Right atrium auricular region (tissue), 2 donors: ENCODE data around the gene PPP1R18. TPM values are rescaled to one million over a fixed set of nuclear protein-coding genes. Genes with fewer than 3 reads are reported as not detected.
A peak's percentile ranks its signal among the peaks of the same experiment; 100 is the strongest.
"Not testable (repeated sequence)": the region's sequence is repeated elsewhere in the genome, so short reads cannot be mapped to it uniquely, and the experiment has no call there.

Experiments
- DNase-seq: peaks from one replicate; pipeline ENCODE4 v3.0.0-alpha.2; 2019; ENCODE audit warnings: low spot score
- H3K27ac ChIP-seq, 2 donors: fragments of 200-600 bp; sonication (generic); 1 replicate in 1 of 2; 2 replicates in 1 of 2; pipeline ENCODE4 v1.5.1; 2016 to 2019
- H3K27me3 ChIP-seq, 2 donors: fragments of 200-600 bp; sonication (generic); one replicate each; pipeline versions ENCODE4 v1.5.1 to v1.6.0; 2017 to 2019
- H3K36me3 ChIP-seq: fragments of 200-600 bp; sonication (generic); one replicate; pipeline ENCODE4 v1.5.1; 2016
- H3K4me1 ChIP-seq, 2 donors: fragments of 200-600 bp; sonication (generic); one replicate each; pipeline versions ENCODE4 v1.5.1 to v1.6.0; 2017 to 2019
- H3K4me3 ChIP-seq, 2 donors: fragments of 200-600 bp; sonication (generic); 1 replicate in 1 of 2; 2 replicates in 1 of 2; pipeline ENCODE4 v1.5.1; 2017 to 2019; ENCODE audit warnings: mild to moderate bottlenecking in 1 of 2, moderate library complexity in 1 of 2
- H3K9me3 ChIP-seq, 2 donors: fragments of 200-600 bp; sonication (generic); one replicate each; pipeline ENCODE4 v1.5.1; 2019
- CTCF ChIP-seq, 2 donors: fragments of 200-600 bp; sonication (generic); IDR thresholded peaks; one replicate each; pipeline ENCODE4 v1.5.1; 2019; ENCODE audit warnings: antibody characterized with exemption in 2 of 2
- total RNA-seq, 2 donors: library from RNA; depleted of rRNA; stranded (reverse); fragments of >200 nt; gene quantifications; one replicate each; pipeline ENCODE4 v1.1.0, GENCODE V29; 2016

PPP1R18 gene
- total RNA-seq, 2 donors from 2014 or later, result 17.5 to 33.2 TPM

GRCh38 chr6:30727920-30728553 lies 41.6 kb upstream of the PPP1R18 start:
- Histone ChIP-seq H3K4me1 (peaks cover 0 to 36% of the 10 kb centered on the region in 2 donors), H3K27me3 (no peaks in the 10 kb centered on the region), H3K9me3 (no peaks in the 10 kb centered on the region), H3K4me3 (no peak overlapping the region), H3K27ac (no peak overlapping the region), H3K36me3 (peaks cover 95% of the 10 kb centered on the region)
- TF ChIP-seq CTCF (IDR thresholded peaks at IDR 0.05), result no peak
- DNase-seq, result no peak

DNA sequence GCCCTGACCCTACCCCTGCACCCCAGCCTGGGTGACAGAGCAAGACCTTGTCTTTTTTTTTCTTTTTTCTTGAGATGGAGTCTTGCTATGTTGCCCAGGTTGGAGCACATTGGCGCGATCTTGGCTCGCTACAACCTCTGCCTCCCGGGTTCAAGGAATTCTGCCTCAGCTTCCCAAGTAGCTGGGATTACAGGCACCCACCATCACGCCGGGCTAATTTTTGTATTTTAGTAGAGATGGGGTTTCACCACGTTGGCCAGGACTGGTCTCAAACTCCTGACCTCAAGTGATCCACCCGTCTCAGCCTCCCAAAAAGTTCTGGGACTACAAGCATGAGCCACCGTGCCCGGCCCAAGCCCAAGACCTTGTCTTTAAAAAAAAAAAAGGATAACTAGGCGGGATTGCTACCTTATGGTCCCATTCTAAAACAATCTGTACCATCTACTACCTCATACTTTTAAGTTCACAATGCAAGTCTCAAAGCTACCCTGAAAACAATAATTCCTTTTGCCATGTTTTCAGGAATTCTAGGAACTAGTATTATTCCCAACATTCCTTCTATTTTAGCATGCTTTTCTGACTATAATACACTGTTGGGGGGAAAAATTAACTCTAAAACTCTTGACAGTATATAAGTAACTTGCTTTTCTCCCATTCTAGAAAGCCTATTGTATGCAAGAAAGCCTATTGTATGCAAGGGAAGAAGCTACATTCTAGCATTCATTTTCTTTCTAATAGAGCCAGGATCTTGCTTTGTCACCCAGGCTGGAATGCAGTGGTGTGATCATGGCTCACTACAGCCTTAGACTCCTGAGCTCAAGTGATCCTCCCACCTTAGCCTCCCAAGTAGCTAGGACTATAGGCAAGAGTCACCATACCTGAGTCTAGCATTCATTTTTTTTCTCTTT lies 40.3 kb upstream of the PPP1R18 start:
- no peak for DNase-seq
- H3K9me3 ChIP-seq, result no peaks in the 10 kb centered on the region
- no peak overlapping the region for H3K27ac ChIP-seq
- peaks cover 92% of the 10 kb centered on the region for H3K36me3 ChIP-seq
- no peaks in the 10 kb centered on the region for H3K27me3 ChIP-seq
- TF ChIP-seq CTCF (IDR thresholded peaks at IDR 0.05), result no peak
- H3K4me3 ChIP-seq, result no peak overlapping the region
- H3K4me1 ChIP-seq, result peaks cover 0 to 49% of the 10 kb centered on the region in 2 donors

DNA sequence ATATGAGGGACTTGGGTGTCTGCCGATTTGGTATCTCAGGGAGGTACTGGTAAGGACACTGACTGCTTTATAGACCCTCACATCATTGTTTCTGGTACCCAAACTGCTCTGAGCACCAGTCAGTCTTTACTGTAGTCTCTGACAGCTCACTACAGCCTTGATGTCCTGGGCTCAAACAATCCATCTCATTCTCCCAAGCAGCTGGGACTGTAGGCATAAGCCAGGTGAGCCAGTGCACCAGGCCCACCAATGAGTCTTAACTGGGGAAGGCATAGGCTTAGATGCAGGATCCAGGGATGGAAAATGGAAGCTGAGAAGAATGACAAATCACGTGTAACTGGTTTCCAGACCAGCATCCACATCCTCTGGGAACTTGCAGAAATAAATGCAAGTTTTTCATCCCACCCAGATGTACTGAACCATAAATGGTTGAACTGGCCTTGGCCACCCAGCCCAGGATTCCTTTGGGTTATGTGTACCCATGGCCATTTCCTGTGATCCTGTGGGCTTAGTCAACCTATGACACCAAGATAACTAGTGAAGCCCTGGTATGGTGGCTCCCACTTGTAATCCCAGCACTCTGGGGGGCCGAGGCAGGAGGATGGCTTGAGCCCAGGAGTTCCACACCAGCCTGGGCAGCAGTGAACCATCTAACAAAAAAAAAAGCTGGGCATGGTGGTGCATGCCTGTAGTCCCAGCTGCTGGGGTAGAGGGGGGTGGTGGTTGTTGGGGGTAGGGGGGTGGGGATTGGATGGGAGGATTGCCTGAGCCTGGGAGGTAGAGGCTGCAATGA lies 39.5 kb upstream of the PPP1R18 start:
- no peak overlapping the region for H3K4me3 ChIP-seq
- no peaks in the 10 kb centered on the region for H3K9me3 ChIP-seq
- peaks cover 0 to 49% of the 10 kb centered on the region in 2 donors for H3K4me1 ChIP-seq
- H3K27ac ChIP-seq, result no peak overlapping the region
- no peaks in the 10 kb centered on the region for H3K27me3 ChIP-seq
- TF ChIP-seq CTCF (IDR thresholded peaks at IDR 0.05), result no peak
- DNase-seq, result no peak
- peaks cover 86% of the 10 kb centered on the region for H3K36me3 ChIP-seq

DNA sequence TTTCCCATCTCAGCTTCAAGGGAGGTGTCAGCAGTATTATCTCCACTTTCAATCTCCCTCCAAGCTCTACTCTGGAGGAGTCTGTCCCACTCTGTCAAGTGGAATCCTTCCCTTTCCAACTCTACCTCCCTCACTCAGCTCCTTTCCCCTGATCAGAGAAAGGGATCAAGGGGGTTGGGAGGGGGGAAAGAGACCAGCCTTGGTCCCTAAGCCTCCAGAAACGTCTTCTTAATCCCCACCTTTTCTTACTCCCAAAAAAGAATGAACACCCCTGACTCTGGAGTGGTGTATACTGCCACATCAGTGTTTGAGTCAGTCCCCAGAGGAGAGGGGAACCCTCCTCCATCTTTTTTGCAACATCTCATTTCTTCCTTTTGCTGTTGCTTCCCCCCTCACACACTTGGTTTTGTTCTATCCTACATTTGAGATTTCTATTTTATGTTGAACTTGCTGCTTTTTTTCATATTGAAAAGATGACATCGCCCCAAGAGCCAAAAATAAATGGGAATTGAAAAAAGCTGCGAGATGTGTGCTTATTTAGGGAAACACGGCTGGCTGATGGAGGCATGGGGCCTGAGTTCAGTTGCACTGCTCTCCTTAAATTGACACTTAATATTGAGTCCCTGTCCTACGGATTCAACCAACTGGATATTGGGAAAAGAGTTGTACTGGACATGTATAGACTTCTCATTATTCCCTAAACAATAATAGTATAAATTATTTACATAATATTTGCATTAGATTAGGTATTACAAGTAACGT lies 38.6 kb upstream of the PPP1R18 start:
- no peak overlapping the region for H3K4me3 ChIP-seq
- H3K9me3 ChIP-seq, result no peaks in the 10 kb centered on the region
- peaks cover 0 to 41% of the 10 kb centered on the region in 2 donors for H3K4me1 ChIP-seq
- no peak for TF ChIP-seq CTCF (IDR thresholded peaks at IDR 0.05)
- H3K36me3 ChIP-seq, result peaks cover 77% of the 10 kb centered on the region
- H3K27ac ChIP-seq, result peak overlapping the region in 1 of 2 donors; percentile 4
- no peaks in the 10 kb centered on the region for H3K27me3 ChIP-seq
- DNase-seq, result no peak

DNA sequence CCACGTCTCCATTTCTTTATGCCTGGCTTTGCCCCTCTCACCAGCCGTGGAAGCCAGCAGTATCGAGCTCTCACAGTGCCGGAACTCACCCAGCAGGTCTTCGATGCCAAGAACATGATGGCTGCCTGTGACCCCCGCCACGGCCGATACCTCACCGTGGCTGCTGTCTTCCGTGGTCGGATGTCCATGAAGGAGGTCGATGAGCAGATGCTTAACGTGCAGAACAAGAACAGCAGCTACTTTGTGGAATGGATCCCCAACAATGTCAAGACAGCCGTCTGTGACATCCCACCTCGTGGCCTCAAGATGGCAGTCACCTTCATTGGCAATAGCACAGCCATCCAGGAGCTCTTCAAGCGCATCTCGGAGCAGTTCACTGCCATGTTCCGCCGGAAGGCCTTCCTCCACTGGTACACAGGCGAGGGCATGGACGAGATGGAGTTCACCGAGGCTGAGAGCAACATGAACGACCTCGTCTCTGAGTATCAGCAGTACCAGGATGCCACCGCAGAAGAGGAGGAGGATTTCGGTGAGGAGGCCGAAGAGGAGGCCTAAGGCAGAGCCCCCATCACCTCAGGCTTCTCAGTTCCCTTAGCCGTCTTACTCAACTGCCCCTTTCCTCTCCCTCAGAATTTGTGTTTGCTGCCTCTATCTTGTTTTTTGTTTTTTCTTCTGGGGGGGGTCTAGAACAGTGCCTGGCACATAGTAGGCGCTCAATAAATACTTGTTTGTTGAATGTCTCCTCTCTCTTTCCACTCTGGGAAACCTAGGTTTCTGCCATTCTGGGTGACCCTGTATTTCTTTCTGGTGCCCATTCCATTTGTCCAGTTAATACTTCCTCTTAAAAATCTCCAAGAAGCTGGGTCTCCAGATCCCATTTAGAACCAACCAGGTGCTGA lies 37.6 kb upstream of the PPP1R18 start:
- Histone ChIP-seq H3K36me3 (peaks cover 67% of the 10 kb centered on the region), H3K4me1 (peaks cover 0 to 49% of the 10 kb centered on the region in 2 donors), H3K27ac (peak overlapping the region in 1 of 2 donors; percentile 35)
- DNase-seq, H3K27me3 ChIP-seq, H3K9me3 ChIP-seq, H3K4me3 ChIP-seq: not testable (repeated sequence)

GRCh38 chr6:30723159-30723842 lies 36.9 kb upstream of the PPP1R18 start:
- Histone ChIP-seq H3K4me1 (peaks cover 0 to 55% of the 10 kb centered on the region in 2 donors), H3K36me3 (peaks cover 62% of the 10 kb centered on the region)
- H3K4me3 ChIP-seq, H3K27me3 ChIP-seq, H3K27ac ChIP-seq, DNase-seq, H3K9me3 ChIP-seq: not testable (repeated sequence)
